CD14-positive monocyte (primary cell): ENCODE results near the gene RGS3. TPM values are rescaled to one million over a fixed set of nuclear protein-coding genes. Genes with fewer than 3 reads are reported as not detected.

Experiments
- DNase-seq, 3 donors: peaks; one replicate each; pipeline ENCODE4 v3.0.0-alpha.2; 2011 to 2022
- H2AFZ ChIP-seq: 2 replicates; pipeline ENCODE4 v1.6.0; 2012; ENCODE audit warnings: mild to moderate bottlenecking, low read depth, low read length, inconsistent platforms; ENCODE audit not compliant: insufficient read depth, poor library complexity, severe bottlenecking
- H3K27ac ChIP-seq, 2 donors: 1 replicate in 1 of 2; 2 replicates in 1 of 2; pipeline ENCODE4 v1.5.1; 2012 to 2013; ENCODE audit warnings: low read length in 2 of 2, control low read depth in 1 of 2, inconsistent platforms in 1 of 2, low read depth in 1 of 2, mild to moderate bottlenecking in 1 of 2
- H3K27me3 ChIP-seq, 2 donors: one replicate each; pipeline versions ENCODE4 v1.6.0 to v1.6.1; 2011 to 2013; ENCODE audit warnings: low read length in 2 of 2; ENCODE audit not compliant: control insufficient read depth in 2 of 2, insufficient read depth in 2 of 2
- H3K36me3 ChIP-seq, 2 donors: replicated peaks in 1 of 2; 1 replicate in 1 of 2; 2 replicates in 1 of 2; pipeline versions ENCODE4 v1.5.1 to v1.6.1; 2012 to 2013; ENCODE audit warnings: low read length in 2 of 2, control low read depth in 1 of 2, inconsistent platforms in 1 of 2, mild to moderate bottlenecking in 1 of 2; ENCODE audit not compliant: insufficient read depth in 2 of 2, control insufficient read depth in 1 of 2
- H3K4me1 ChIP-seq, 2 donors: 1 replicate in 1 of 2; 2 replicates in 1 of 2; pipeline versions ENCODE4 v1.5.1 to v1.6.1; 2012 to 2013; ENCODE audit warnings: low read length in 2 of 2, control low read depth in 1 of 2, inconsistent platforms in 1 of 2, mild to moderate bottlenecking in 1 of 2, moderate library complexity in 1 of 2; ENCODE audit not compliant: insufficient read depth in 2 of 2, control insufficient read depth in 1 of 2
- H3K4me2 ChIP-seq: replicated peaks from 2 replicates; pipeline ENCODE3; 2012; ENCODE audit warnings: low read length, moderate library complexity, mild to moderate bottlenecking; ENCODE audit not compliant: poor library complexity, severe bottlenecking; ENCODE audit errors: extremely low read depth
- H3K4me3 ChIP-seq, 3 experiments: fragments of 200-600 bp in 1 of 3; sonication (generic) in 1 of 3; replicated peaks in 1 of 3; 1 replicate in 2 of 3; 2 replicates in 1 of 3; pipeline ENCODE4 v1.5.1; 2011 to 2013; ENCODE audit warnings: low read length in 3 of 3, mild to moderate bottlenecking in 3 of 3, control low read depth in 2 of 3, low read depth in 2 of 3, inconsistent platforms in 1 of 3, moderate library complexity in 1 of 3
- H3K79me2 ChIP-seq: 2 replicates; pipeline ENCODE4 v1.6.0; 2012; ENCODE audit warnings: mild to moderate bottlenecking, control low read depth, inconsistent platforms, low read length, moderate library complexity; ENCODE audit not compliant: insufficient read depth
- H3K9ac ChIP-seq: 2 replicates; pipeline ENCODE4 v1.6.0; 2017; ENCODE audit warnings: low read length, mild to moderate bottlenecking; ENCODE audit not compliant: insufficient read depth, poor library complexity, severe bottlenecking
- H3K9me3 ChIP-seq, 2 donors: replicated peaks in 1 of 2; 1 replicate in 1 of 2; 2 replicates in 1 of 2; pipeline versions ENCODE4 v1.5.1 to v1.6.1; 2012 to 2013; ENCODE audit warnings: low read length in 2 of 2, control low read depth in 1 of 2; ENCODE audit not compliant: control insufficient read depth in 1 of 2, insufficient read depth in 1 of 2
- H4K20me1 ChIP-seq: 2 replicates; pipeline ENCODE4 v1.6.0; 2012; ENCODE audit warnings: mild to moderate bottlenecking, low read length, control low read depth, moderate library complexity; ENCODE audit not compliant: insufficient read depth
- H3K27ac Mint-ChIP-seq, 7 donors: one replicate each; pipeline ENCODE4 v1.8.0; 2020; ENCODE audit warnings: mild to moderate bottlenecking in 7 of 7, mixed read lengths in 7 of 7, moderate library complexity in 6 of 7, inconsistent platforms in 2 of 7
- H3K27me3 Mint-ChIP-seq, 3 donors: one replicate each; pipeline ENCODE4 v1.8.0; 2021 to 2022; ENCODE audit warnings: low read depth in 3 of 3, mild to moderate bottlenecking in 3 of 3, mixed read lengths in 3 of 3, moderate library complexity in 3 of 3, inconsistent platforms in 1 of 3
- H3K36me3 Mint-ChIP-seq, 2 donors: one replicate each; pipeline ENCODE4 v1.8.0; 2020; ENCODE audit warnings: mixed read lengths in 2 of 2, inconsistent platforms in 1 of 2, mild to moderate bottlenecking in 1 of 2
- H3K4me1 Mint-ChIP-seq: one replicate; pipeline ENCODE4 v1.8.0; 2020; ENCODE audit warnings: mild to moderate bottlenecking, mixed read lengths
- H3K4me3 Mint-ChIP-seq, 2 donors: one replicate each; pipeline ENCODE4 v1.8.0; 2020; ENCODE audit warnings: mild to moderate bottlenecking in 2 of 2, mixed read lengths in 2 of 2, moderate library complexity in 1 of 2
- H3K9me3 Mint-ChIP-seq, 7 donors: one replicate each; pipeline ENCODE4 v1.8.0; 2020 to 2022; ENCODE audit warnings: mixed read lengths in 7 of 7, mild to moderate bottlenecking in 6 of 7, moderate library complexity in 6 of 7, inconsistent platforms in 2 of 7
- CTCF ChIP-seq: fragments of 200-600 bp; IDR thresholded peaks from one replicate; pipeline ENCODE4 v1.8.0; 2022; ENCODE audit warnings: antibody characterized with exemption, mild to moderate bottlenecking
- WGBS: methylation state at CpG from one replicate; pipeline ENCODE4 v1.1.5; 2013; ENCODE audit warnings: missing lambda C conversion rate; ENCODE audit not compliant: insufficient coverage; 5-methylcytosine and 5-hydroxymethylcytosine counted together
- intact Hi-C, 2 donors: fragments of 100-400 bp; cut with micrococcal nuclease; formaldehyde crosslinking; loops; one replicate each; pipeline versions ENCODE4 v1.15.0 to v1.15.1; 2023
- polyA plus RNA-seq, 3 donors: library from polyadenylated mRNA; depleted of rRNA in 1 of 3; unstranded in 2 of 3; stranded (reverse) in 1 of 3; fragments of 300-500 nt in 2 of 3; fragments of >200 nt in 1 of 3; fragmentation: Illumina TruSeq in 2 of 3; gene quantifications; 1 replicate in 2 of 3; 2 replicates in 1 of 3; pipeline ENCODE4 v1.2.3, GENCODE V29; 2012 to 2021

The RGS3 gene
- polyA plus RNA-seq, 3 donors, result 9.1 to 16.2 (median 15.8) TPM

GRCh38 chr9:113636693-113637092 lies 173.2 kb downstream of the RGS3 start:
- no peak overlapping the region for H3K4me3 ChIP-seq
- no peak overlapping the region for H2AFZ ChIP-seq
- no peak overlapping the region for H3K4me3 Mint-ChIP-seq
- H4K20me1 ChIP-seq, result no peaks in the 10 kb centered on the region
- H3K4me2 ChIP-seq, result no peak overlapping the region
- no peaks in the 10 kb centered on the region for H3K4me1 ChIP-seq
- no peaks in the 10 kb centered on the region for H3K36me3 Mint-ChIP-seq
- no peak overlapping the region for H3K27ac Mint-ChIP-seq
- H3K9me3 ChIP-seq, result no peaks in the 10 kb centered on the region
- intact Hi-C loops, result no loop called here
- peaks cover 0 to 4% (median 3%) of the 10 kb centered on the region in 7 donors for H3K9me3 Mint-ChIP-seq
- H3K79me2 ChIP-seq, result no peaks in the 10 kb centered on the region
- TF ChIP-seq CTCF, result no peak
- no peak overlapping the region for H3K9ac ChIP-seq
- no peaks in the 10 kb centered on the region for H3K36me3 ChIP-seq
- DNase-seq, result no peak
- H3K27me3 Mint-ChIP-seq, result peaks cover 7 to 14% (median 11%) of the 10 kb centered on the region in 3 donors
- no peak overlapping the region for H3K27ac ChIP-seq
- H3K27me3 ChIP-seq, result no peaks in the 10 kb centered on the region
- H3K4me1 Mint-ChIP-seq, result peaks cover 5% of the 10 kb centered on the region
- 100% methylated on average over 3 of the region's 6 CpGs for WGBS

- Histone ChIP-seq H3K36me3 (no peaks in the 10 kb centered on the region), H3K4me3 (no peak overlapping the region), H3K9ac (no peak overlapping the region), H3K4me1 (no peaks in the 10 kb centered on the region), H3K79me2 (no peaks in the 10 kb centered on the region), H3K9me3 (no peaks in the 10 kb centered on the region), H2AFZ (no peak overlapping the region), H4K20me1 (no peaks in the 10 kb centered on the region), H3K27me3 (no peaks in the 10 kb centered on the region), H3K27ac (no peak overlapping the region), H3K4me2 (no peak overlapping the region)
- no peak for DNase-seq
- TF ChIP-seq CTCF, result no peak
- Mint-ChIP-seq H3K27me3 (peaks cover 3 to 8% (median 7%) of the 10 kb centered on the region in 3 donors), H3K27ac (no peak overlapping the region), H3K4me3 (no peak overlapping the region), H3K36me3 (no peaks in the 10 kb centered on the region), H3K9me3 (peaks cover 0 to 8% (median 2%) of the 10 kb centered on the region in 7 donors), H3K4me1 (peaks cover 2% of the 10 kb centered on the region)
- intact Hi-C loops, result no loop called here
- 100% methylated on average over 1 of the region's 7 CpGs for WGBS
Measured at GRCh38 chr9:113638490-113638889, 175.0 kb downstream of the RGS3 start.
